GM12878 (cell line): Measurements from ENCODE around the gene RFWD3. TPM values are rescaled to one million over a fixed set of nuclear protein-coding genes. Genes with fewer than 3 reads are reported as not detected.

Experiments
- ATF2 ChIP-seq: IDR thresholded peaks from 2 replicates; pipeline ENCODE4 v1.6.1; 2012; ENCODE audit warnings: low read length, inconsistent platforms
- CBX5 ChIP-seq: sonication (generic); IDR thresholded peaks from 2 replicates; pipeline ENCODE4 v1.6.1; 2016; ENCODE audit warnings: low read depth, moderate library complexity, mild to moderate bottlenecking, inconsistent platforms
- CHD1 ChIP-seq: IDR thresholded peaks from 2 replicates; pipeline ENCODE4 v1.6.1; 2012; ENCODE audit warnings: low read depth, low read length, improper control_type of control experiment
- CREB1 ChIP-seq: IDR thresholded peaks from 2 replicates; pipeline ENCODE4 v1.6.1; 2012; ENCODE audit warnings: low read depth, mild to moderate bottlenecking, inconsistent platforms
- CTCF ChIP-seq, 3 experiments: IDR thresholded peaks in 2 of 3; conservative IDR thresholded peaks in 1 of 3; 2 replicates each; pipeline ENCODE4 v1.5.1; 2011; ENCODE audit warnings: low read depth in 3 of 3, low read length in 3 of 3, mild to moderate bottlenecking in 3 of 3, control low read depth in 2 of 3, moderate library complexity in 2 of 3, inconsistent platforms in 1 of 3, mixed read lengths in 1 of 3; ENCODE audit not compliant: control insufficient read depth in 2 of 3, insufficient read depth in 1 of 3; ENCODE audit errors: extremely low read depth in 1 of 3
- GATAD2B ChIP-seq: fragments of 450-650 bp; conservative IDR thresholded peaks from 2 replicates; pipeline ENCODE4 v1.6.1; 2017; ENCODE audit warnings: low read depth, mild to moderate bottlenecking, moderate library complexity
- JUND ChIP-seq: IDR thresholded peaks from 2 replicates; pipeline ENCODE4 v1.6.1; 2012; ENCODE audit warnings: low read depth, mild to moderate bottlenecking, low read length, improper control_type of control experiment, moderate library complexity
- MLLT1 ChIP-seq: fragments of 450-650 bp; IDR thresholded peaks from 2 replicates; pipeline ENCODE4 v1.6.1; 2016; ENCODE audit warnings: mild to moderate bottlenecking
- MYB ChIP-seq: fragments of 150-350 bp; IDR thresholded peaks from 2 replicates; pipeline ENCODE4 v1.6.1; 2014; ENCODE audit warnings: mild to moderate bottlenecking, low read depth, low read length, borderline replicate concordance
- NR2C2 ChIP-seq: IDR thresholded peaks from 2 replicates; pipeline ENCODE4 v1.6.1; 2011; ENCODE audit warnings: borderline replicate concordance, low read depth; ENCODE audit not compliant: control insufficient read depth, insufficient read length
- PBX3 ChIP-seq: IDR thresholded peaks from 2 replicates; pipeline ENCODE4 v1.6.1; 2011; ENCODE audit warnings: mild to moderate bottlenecking, low read depth, low read length, moderate library complexity; ENCODE audit not compliant: insufficient replicate concordance
- POLR2AphosphoS5 ChIP-seq: IDR thresholded peaks from 2 replicates; pipeline ENCODE4 v1.6.1; 2011; ENCODE audit warnings: mild to moderate bottlenecking, low read length, inconsistent platforms
- RAD21 ChIP-seq: IDR thresholded peaks from 2 replicates; pipeline ENCODE4 v1.6.1; 2011; ENCODE audit warnings: mild to moderate bottlenecking, low read depth, low read length, moderate library complexity; ENCODE audit not compliant: insufficient read depth
- SIN3A ChIP-seq: IDR thresholded peaks from 2 replicates; pipeline ENCODE4 v1.6.1; 2012; ENCODE audit warnings: low read depth, low read length, improper control_type of control experiment
- SREBF2 ChIP-seq: IDR thresholded peaks from 2 replicates; pipeline ENCODE4 v1.6.1; 2012; ENCODE audit warnings: mild to moderate bottlenecking, low read length
- SRF ChIP-seq, 2 experiments: IDR thresholded peaks; 2 replicates each; pipeline ENCODE4 v1.6.1; 2011; ENCODE audit warnings: low read depth in 2 of 2, low read length in 2 of 2, mild to moderate bottlenecking in 1 of 2, moderate library complexity in 1 of 2
- SUPT20H ChIP-seq: IDR thresholded peaks from 2 replicates; pipeline ENCODE4 v1.6.1; 2011; ENCODE audit warnings: low read depth, mild to moderate bottlenecking, low read length, moderate library complexity, borderline replicate concordance; ENCODE audit not compliant: control insufficient read depth
- USF2 ChIP-seq: IDR thresholded peaks from 2 replicates; pipeline ENCODE4 v1.6.1; 2011; ENCODE audit warnings: low read depth, low read length, improper control_type of control experiment, borderline replicate concordance
- polyA plus RNA-seq, 11 experiments: library from polyadenylated mRNA; depleted of rRNA in 4 of 11; unstranded in 6 of 11; stranded (reverse) in 5 of 11; fragments of >200 nt; fragmentation: Nextera tagmentation in 4 of 11; fragmentation: Illumina TruSeq in 1 of 11; extraction: Ambion mirVana in 4 of 11; extraction: Trizol in 1 of 11; gene quantifications; 1 replicate in 1 of 11; 2 replicates in 10 of 11; pipeline versions ENCODE4 v1.2.1 to v1.2.3, GENCODE V29; 2011 to 2016; ENCODE audit warnings: inconsistent platforms in 2 of 11, missing spikeins in 2 of 11, low read depth in 1 of 11
- total RNA-seq, 4 experiments: library from RNA; depleted of rRNA in 3 of 4; stranded (reverse); fragments of >200 nt in 3 of 4; fragmentation: Illumina TruSeq in 1 of 4; extraction: Trizol in 1 of 4; gene quantifications; 2 replicates each; pipeline versions ENCODE4 v1.2.1 to v1.2.3, GENCODE V29; 2013 to 2021

The RFWD3 gene
- total and polyA plus RNA-seq, 10 of the 15 experiments (the other 5 are each of a cell fraction or from before 2014, with no cell fraction given): 10.7 to 78.5 (median 51.2) TPM

GRCh38 chr16:74666425-74667254, at the start of gene RFWD3 (continued):
- TF ChIP-seq MLLT1: peak; percentile 53
- TF ChIP-seq SREBF2: no peak
- no peak for TF ChIP-seq RAD21
- peak; percentile 95 for TF ChIP-seq PBX3
- TF ChIP-seq SUPT20H: no peak
- peak; percentile 97 for TF ChIP-seq POLR2AphosphoS5
- TF ChIP-seq CTCF (IDR thresholded peaks at IDR 0.05 in 2 of 3, conservative IDR thresholded peaks at IDR 0.05 in 1 of 3; ENCODE audit: control insufficient read depth in 2 of 3, extremely low read depth in 1 of 3, insufficient read depth in 1 of 3, low read depth in 3 of 3, low read length in 3 of 3): no peak
- 0 out of 2 replicates have a peak, but pooled peaks have one; percentile 4 for TF ChIP-seq JUND
- TF ChIP-seq SIN3A: peak; percentile 87
- TF ChIP-seq CBX5: 0 out of 2 replicates have a peak, but pooled peaks have one; percentile 43
- TF ChIP-seq USF2: no peak
- TF ChIP-seq CREB1: peak; percentile 93
- TF ChIP-seq ATF2: no peak
- peak; percentile 93 for TF ChIP-seq MYB
- peak; percentile 80 for TF ChIP-seq GATAD2B
- no peak for TF ChIP-seq NR2C2
- no peak for TF ChIP-seq CHD1
- TF ChIP-seq SRF (IDR thresholded peaks at IDR 0.05; ENCODE audit: low read depth in 2 of 2, low read length in 2 of 2): no peak
